Activated CD8-positive, alpha-beta memory T cell treated with anti-CD3 and anti-CD28 coated beads for 4 hours (primary cell): ENCODE measurements around the gene NEDD4L.
A peak's percentile ranks its signal among the peaks of the same experiment; 100 is the strongest.
"Not testable (repeated sequence)": the region's sequence is repeated elsewhere in the genome, so short reads cannot be mapped to it uniquely, and the experiment has no call there.

Experiments used
- DNase-seq, 2 donors: peaks; one replicate each; pipeline ENCODE4 v3.0.0-alpha.2; 2020; ENCODE audit warnings: low read depth in 2 of 2

Gene NEDD4L

DNA sequence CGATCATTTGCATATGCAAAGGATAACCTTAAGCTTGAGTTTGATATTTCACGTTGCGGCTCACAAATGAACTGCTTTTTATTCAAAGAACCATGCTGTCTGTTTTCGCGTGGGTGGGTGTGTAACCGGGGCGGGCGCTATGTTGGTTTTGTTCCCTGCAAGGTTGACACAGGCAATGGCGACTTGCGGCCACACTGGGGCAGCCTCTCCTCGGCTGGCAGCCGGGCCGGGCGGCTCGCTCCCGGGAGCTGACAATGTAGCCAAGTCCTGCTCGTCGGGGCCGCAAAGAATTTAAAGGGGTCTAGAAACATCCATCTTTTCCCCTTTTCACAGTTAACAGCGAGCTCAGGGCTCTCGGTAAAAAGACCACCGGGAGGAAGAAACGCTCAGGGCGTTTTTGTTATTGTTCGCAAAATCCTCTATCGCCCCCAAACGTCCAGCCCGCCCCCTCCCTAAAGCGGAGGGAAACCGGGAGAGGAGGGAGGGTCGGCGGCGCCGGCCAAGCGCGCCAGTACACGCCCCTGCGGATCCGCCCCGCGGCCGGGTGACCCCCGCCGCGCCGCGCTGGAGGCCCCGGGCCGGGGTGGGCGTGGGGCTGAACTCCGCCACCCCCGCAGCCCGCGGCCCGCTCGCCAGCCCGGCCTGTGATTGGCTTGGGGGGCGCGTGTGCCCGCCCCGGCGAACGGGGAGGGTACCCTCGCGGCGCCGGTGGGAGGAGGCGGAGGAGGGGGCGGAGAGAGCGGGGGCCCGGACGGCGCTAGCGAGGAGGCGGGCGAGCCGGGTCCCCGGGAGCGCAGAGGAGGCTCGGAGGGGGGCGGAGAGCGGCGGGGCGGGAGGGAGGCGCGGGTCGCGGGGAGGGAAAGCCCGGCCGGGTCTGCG is at the start of gene NEDD4L:
Gene NEDD4L (plus strand): TSS at position 736 of the 879 bp plus-strand sequence. CDS start 435 bp downstream, outside the sequence.
- DNase-seq, result peak; percentile 62 to 78

DNA sequence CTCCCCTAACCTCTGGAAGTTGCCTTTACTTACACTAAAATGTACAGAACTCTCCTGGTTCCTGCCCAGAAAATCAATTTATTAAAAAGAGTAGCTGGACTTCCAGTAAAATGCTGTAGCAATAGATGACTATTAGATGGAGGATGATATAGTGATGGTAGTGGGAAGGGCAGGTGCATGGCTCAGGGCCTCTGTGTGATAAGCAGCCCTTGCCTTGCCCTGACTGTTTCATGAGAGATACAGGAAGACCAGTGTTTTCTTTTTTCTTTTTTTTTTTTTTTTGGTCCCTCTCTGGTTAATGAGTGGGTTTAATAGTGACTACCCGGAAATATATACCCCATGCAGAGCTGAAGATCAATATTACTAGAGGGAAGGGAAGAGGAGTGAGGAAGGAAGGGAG is 48.7 kb upstream of the NEDD4L start:
- DNase-seq, result no peak

DNA sequence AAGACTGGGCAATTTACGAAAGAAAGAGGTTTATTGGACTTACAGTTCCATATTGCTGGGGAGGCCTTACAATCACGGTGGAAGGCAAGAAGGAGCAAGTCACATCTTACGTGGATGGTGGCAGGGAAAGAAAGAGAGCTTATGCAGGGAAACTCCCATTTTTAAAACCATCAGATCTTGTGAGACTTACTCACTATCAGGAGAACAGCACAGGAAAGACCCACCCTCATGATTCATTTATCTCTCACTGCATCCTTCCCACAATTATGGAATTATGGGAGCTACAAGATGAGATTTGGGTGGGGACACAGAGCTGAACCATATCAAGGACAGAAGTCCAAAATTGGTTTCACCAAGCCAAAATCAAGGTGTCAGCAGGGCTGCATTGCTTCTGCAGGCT is 47.1 kb upstream of the NEDD4L start:
- not testable (repeated sequence) for DNase-seq

DNA sequence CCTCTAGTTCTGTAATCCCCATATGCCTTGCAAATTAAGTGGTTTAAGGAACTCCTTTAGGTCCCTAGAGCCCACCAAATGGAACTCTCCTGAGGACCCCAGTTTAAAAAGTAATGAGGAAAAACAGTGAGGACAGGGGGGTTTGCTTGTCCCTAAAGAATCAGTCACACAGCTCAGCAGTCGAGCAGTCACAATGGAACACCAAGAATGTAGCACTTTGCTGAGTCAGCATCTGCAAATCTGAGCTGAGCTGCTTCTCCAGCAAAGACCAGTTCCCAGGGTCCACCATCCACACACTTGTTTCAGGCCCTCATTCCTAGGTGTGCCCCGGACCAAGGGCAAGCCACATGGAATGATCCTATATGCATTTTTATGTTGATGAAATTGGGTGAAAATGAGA is 46.2 kb upstream of the NEDD4L start:
- no peak for DNase-seq

DNA sequence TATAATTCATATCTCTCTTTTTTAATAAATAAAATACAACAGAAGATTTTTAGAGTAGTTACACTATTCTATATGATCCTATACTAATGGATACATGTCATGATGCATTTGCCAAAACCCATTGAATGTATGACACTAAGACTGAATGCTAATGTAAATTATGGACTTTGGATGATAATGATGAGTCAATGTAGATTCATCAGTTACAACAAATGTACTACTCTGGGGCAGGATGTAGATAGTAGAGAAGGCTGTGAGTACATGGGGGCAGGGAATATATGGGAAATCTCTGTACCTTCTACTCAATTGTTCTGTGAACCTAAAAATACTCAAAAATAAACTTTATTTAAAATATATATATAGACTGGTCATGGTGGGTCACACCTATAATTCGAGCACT is 45.6 kb upstream of the NEDD4L start:
- no peak for DNase-seq

DNA sequence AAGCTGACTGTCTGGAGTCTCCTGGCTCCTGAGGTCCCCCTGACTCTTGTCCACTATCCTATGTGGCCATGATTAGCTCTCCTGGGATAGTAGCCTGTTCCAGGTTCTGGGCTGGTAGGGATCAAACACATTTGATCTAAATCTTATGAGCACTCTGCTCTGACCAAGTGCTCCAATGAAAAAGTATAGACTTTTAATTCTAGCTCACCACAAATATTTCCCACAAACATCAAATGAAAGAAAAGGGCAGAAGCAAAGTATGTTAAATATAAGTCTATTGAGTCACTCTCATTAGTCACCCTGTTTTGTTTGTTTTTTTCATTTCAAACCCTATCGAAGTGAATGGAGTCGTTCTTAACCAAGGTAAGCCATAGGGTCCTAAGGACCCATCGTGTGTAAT is 39.7 kb upstream of the NEDD4L start:
- DNase-seq, result no peak

DNA sequence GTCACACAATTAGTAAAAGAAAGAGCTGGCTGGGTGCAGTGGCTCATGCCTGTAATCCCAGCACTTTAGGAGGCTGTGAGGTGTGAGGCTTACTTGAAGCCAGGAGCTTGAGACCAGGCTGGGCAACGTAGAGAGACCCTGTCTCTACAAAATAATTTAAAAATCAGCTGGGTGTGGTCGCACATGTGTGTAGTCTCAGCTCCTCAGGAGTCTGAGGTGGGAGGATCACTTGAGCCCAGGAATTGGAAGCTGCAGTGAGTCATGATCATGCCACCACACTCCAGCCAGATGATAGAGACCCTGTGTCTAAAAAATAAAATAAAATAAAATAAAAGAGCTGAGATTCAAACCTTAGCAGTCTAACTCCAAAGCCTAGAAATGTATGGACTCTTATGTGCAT is 39.0 kb upstream of the NEDD4L start:
- no peak for DNase-seq

DNA sequence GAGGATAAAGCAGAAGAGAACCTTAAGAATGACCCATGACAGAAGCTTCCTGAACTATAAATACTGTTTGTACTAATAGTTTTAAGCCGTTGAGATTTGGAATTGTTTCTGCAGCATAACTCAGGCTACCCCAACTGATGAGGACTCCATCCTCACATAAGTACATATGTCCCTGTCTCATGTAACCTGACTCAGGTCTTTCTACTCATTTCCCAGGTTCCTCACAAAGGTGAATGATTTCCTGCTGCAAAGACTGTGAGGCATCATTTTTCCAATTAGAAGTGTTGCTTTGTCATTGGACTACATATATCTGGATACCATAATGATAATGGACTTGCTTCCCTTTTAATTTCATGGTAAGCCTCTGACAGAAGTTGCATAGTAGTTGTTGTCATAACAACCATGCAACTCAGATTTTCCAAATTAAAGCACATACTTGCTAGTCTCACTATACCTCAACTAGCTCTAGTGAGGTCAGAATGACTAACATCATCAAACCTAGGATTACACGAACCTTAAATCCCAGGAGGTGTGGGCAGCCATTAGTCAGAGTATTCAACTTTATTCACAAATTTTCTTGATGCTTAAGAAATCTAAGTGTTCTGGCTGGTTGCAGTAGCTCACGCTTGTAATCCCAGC is 38.0 kb upstream of the NEDD4L start:
- DNase-seq, result no peak

DNA sequence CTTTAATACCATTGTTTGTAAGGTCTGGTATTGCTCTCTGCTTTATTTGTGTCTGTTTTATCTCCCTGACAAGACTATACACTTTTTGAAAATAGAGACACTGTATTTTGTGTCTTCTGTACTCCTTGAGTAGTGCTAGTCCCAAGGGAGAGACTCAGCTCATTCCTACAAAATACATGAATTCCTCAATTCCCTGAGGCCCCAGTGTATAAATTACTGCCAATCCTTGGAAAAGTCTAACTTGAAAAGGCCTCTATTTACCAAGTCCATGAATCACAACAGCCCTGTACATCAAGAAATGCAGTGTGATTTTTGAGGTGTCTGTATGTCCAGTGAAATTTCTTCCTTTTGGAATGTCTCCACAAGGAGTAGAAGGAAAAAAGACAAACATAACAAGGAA is 34.9 kb upstream of the NEDD4L start:
- no peak for DNase-seq

DNA sequence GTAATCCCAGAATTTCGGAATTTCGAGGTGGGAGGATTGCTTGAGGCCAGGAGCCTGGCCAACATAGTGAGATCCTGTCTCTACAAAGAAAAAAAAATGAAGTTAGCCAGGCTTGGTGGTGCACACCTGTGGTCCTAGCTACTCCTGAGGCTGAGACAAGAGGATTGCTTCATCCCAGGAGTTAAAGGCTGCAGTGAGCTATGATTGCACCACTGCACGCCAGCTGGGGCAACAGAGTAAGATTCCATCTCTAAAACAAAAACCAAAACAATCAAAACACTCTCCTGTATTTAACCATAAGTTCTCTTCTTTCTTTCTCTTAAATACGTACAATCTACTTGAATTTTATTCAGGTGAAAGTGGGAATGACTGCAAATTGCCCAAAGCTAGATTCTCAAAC is 33.8 kb upstream of the NEDD4L start:
- no peak for DNase-seq

DNA sequence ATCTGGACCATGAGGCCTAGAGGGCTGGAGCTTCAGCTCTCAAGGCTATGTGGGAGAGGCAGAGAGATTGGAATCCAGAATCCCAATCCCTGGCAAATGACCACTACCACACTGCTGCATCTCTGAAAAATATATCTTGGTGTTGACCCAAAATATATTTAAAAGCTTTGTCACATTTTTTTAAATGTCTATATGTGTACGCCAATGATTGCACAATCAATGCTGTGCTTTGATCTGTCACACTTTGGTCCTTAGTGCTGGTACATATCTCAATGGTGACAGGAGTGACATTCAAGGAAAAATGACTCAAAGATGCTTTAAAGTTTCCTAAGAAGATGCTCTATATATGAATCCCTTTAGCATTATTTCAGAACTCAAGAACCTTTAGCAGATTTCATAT is 31.7 kb upstream of the NEDD4L start:
- no peak for DNase-seq

DNA sequence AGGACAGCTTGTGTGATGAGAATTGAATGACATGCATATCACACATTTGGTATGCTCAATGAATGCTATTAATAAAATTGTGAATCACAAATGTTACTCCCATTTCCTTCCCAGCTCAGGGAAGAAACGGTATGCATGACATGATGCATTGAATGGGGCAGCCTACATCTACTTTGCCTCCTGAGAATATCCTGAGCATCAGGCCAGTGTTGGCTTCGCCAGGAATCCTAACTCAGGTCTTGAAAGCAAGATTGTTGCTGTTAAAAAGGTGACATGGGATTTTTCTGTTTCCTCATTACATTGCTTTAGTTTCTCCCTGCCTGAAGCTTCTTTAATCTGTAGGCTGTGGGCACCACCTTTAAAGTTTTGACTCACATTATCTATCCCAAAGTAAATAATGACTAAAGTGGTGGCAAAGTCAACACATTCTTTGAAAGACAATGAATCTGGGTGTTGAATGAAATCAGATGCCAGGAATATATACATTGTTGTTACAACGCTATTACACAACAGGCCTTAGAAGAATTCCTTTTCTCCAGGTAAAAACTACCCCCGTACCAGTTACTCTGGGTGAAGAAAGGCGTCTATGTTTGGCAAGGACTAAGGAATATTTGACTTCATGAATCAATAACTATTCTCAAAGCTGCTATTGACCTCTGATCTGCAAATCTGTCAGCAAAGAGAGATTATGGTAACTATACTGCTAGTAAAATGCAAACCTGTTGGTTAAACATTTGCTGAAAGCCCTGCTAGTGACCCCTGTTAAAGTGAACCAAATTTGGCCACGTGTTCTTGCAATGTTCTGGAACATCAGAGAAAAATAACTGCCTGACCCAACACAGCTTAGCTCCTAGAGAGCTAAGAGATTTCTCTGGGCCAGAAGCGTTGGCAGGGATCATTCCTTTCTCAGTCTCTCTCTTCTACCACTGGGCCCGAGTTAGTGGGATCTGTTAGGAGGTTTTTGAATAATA is 30.5 kb upstream of the NEDD4L start:
- no peak for DNase-seq

DNA sequence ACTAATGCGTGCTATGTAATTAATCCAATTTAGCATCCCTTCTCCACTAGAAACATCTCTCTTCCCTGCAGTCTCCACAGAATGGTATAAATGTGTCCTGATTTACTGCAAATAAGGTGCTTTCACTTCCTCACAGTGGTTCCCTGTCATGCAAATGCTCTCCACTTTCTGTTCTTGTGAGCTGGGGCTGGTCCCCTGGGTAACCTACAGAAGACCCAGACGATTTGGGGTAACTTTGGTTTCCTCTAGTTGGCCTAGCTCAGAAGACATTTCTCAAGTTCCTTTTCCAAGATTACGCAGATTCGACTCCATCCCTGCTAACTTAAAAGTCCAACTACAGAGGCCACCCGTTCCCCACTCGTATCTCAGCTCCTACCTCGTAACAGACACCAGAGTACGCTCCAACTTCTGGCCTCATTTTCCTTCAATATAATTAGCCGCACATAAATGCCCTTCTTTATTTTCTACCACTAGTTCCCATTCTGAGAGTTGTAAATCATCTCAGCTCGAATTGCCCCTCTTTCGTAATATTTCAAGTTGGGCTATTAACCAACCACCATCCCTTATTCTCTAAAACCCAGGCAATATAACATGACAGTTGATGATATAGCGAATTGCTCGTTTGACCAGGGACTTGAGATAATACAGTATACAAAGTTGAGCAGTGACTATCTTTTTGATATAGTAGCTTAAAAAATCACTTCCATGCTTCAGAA is 28.8 kb upstream of the NEDD4L start:
- DNase-seq, result no peak

DNA sequence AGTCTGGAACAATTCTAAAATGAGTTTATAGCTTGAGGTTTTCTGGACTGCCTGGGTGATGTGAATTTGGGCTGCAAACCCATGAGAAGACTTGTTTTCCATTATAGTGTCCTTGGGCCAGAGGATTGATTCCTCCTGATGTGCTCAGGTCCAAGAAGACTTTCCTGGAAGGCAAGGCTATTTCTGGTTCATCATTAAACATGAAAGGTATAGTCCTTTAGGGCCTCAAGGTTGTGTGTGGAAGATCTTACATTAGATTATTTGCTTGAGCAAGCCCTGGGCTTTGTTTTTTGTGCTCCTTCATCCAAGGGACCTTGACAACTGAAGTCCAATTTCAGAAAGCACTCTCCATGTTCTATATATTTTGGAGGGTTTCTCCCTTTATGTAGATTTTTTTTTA is 26.8 kb upstream of the NEDD4L start:
- no peak for DNase-seq

DNA sequence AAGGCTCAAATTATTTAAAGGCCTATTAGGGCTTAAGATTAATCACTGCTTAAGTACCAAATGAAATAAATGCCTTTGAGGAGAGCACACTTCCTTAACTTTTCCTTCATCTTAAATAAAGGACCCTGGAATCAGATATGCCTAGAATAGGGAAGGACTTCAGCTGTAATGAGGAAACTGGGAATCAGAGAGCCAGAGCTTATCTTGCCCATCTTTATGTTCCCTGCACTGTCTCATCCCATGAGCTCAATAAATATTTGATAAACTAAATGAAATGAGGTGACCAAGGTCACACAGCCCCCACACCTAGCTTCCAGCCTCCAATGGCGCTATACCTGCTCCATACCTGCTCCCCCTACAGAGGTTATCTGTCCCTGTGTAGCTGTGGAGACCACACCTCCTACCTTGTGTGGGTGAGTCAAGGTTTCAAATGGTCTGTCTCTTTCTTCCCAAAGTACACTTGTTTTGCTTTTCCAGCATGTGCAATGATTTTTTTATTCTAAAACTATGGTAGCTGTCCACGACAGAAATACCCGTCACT is 23.4 kb upstream of the NEDD4L start:
- no peak for DNase-seq

DNA sequence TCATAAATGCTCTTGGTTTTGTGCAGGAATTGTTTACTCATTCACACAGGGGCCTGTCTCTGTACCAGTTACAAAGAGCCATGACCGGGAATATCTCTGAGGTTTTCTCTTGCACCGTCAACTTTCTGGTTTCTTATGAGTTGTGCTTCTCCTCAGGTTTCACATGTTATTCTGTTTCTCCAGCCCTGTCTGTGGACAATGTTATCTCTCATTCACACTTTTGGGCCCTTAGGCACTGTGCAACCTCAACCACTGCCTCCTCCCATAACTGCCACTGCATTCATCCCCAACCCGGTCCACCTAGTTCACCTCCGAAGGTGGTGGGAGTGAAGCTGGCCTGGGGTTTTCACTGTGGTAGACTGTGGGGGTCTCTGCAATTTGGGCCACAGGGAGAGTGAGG is 22.5 kb upstream of the NEDD4L start:
- DNase-seq, result no peak

DNA sequence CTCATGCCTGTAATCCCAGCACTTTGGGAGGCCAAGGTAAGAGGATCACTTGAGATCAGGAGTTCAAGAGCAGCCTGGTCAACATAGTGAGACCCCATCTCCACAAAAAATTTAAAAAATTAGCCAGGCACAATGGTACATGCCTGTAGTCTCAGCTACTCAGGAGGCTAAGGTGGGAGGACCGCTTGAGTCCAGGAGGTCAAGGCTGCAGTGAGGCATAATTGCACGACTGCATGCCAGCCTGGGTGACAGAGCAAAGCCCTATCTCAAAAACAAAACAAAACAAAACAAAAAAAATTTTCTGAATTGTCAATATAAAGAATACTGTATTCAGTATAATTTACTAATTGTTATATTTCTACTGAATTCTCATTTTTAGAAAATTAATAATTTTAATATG is 20.9 kb upstream of the NEDD4L start:
- DNase-seq, result no peak

DNA sequence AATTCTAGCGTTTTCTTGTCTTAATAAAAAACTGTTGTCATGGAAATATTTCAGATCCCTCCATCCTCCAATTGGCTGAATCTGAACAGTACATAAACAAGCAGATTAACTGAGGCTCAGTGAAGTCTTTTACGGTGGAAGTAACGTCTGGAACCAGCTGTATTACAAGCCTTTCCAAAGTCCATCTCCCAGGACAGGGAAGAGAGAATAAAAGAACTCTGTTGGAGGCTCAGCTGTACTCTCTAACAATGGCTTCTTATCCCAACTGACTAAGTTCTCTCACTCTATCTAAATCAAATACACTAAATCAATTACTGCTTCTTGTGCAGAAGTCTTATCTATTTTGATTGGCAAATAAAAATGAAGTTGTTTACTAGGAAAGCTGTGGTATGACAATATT is 19.9 kb upstream of the NEDD4L start:
- no peak for DNase-seq

DNA sequence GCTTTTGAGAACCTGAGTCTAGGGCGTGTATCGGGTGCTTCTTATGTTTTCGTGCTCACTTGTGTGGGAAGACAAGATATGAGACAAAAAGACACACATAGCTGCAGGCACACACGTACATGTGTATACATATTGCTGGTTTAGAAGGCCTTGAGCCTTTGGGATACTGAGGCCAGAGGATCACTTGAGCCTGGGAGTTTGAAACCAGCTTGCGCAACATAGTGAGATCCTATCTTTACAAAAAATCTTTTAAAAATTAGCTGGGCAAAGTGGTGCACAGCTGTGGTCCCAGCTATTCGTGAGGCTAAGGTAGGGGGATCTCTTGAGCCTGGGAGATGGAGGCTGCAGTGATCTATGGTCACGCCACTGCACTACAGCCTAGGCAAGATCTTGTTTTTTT is 18.8 kb upstream of the NEDD4L start:
- DNase-seq, result no peak

DNA sequence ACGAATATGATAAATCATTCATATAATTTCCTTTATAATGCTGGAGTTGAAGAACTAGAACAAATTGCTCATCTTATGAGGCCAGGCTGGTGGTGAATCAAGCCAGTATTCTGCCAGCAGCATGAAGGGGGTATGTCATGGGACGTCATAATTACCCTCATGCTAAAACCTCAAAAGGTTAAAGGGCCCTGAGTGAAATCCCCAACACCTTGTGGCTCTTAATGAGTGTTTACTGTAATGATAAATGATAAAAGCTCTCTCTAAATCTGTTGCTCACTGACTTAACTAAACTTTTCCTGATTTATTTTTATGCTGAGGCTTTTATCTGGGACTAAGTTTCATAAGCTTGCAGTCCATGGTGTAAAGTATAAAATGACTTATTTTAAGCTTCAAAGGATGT is 18.3 kb upstream of the NEDD4L start:
- DNase-seq, result no peak

DNA sequence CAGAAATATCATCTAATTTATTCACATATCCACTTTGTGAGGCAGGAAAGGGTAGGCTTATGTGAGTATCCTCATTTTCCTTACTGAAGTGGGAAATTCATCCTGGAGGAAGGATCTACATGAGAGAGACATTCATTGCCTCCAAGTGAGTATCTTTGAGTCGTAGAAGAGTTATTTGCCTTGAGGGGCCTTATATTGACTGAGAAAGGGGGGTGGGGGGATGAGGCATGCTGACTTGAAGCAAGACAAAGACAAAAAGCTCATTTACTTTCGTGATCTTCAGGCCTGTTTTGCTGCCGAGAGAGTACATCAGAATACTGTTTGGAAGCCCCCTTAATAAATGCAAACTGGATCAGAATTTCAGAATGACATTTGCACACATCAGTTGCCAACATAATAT is 17.6 kb upstream of the NEDD4L start:
- no peak for DNase-seq
